IMR-90 (cell line): ENCODE results near the gene MRPL20. TPM values are rescaled to one million over a fixed set of nuclear protein-coding genes. Genes with fewer than 3 reads are reported as not detected.

Source experiments
- ATAC-seq: fragments of 200-7000 bp; cut with Tn5 transposase; 2 replicates; pipeline ENCODE4 v1.9.1; 2020; ENCODE audit warnings: low read depth, mild to moderate bottlenecking, moderate library complexity
- BruUV-seq: library from RNA; stranded (reverse); fragments of 400-500 nt; replicated peaks from 2 replicates; lab custom pipeline; 2021; lab: Mats Ljungman, UMichigan
- CTCF ChIA-PET: fragments of 300-600 bp; formaldehyde crosslinking; extraction: SDS; loops from one replicate; lab custom pipeline; 2021; ENCODE audit warnings: antibody characterized with exemption; lab: Yijun Ruan, JAX
- POLR2A ChIA-PET: fragments of 300-600 bp; sonication (Branson Sonifier 250); formaldehyde crosslinking; loops from one replicate; lab custom pipeline; 2022; ENCODE audit warnings: antibody characterized with exemption; ENCODE audit not compliant: unreplicated experiment; lab: Charles Lee
- DNase-seq: peaks from one replicate; pipeline ENCODE4 v3.0.0; 2013
- H2AFZ ChIP-seq: replicated peaks from 2 replicates; pipeline ENCODE3; 2013; ENCODE audit warnings: low read length, mild to moderate bottlenecking; ENCODE audit not compliant: poor library complexity
- H2AK5ac ChIP-seq: 2 replicates; pipeline ENCODE4 v1.6.1; 2013; ENCODE audit warnings: low read depth, low read length, inconsistent platforms
- H2AK9ac ChIP-seq: replicated peaks from 2 replicates; pipeline ENCODE3; 2013; ENCODE audit warnings: mild to moderate bottlenecking, low read depth, low read length, moderate library complexity; ENCODE audit not compliant: poor library complexity
- H2BK120ac ChIP-seq: 2 replicates; pipeline ENCODE4 v1.6.1; 2013; ENCODE audit warnings: low read depth, low read length, inconsistent platforms
- H2BK15ac ChIP-seq: 3 replicates; pipeline ENCODE4 v1.6.1; 2013; ENCODE audit warnings: low read depth, low read length, inconsistent platforms
- H2BK20ac ChIP-seq: 2 replicates; pipeline ENCODE4 v1.6.1; 2013; ENCODE audit warnings: low read depth, mild to moderate bottlenecking, inconsistent platforms, low read length, moderate library complexity
- H2BK5ac ChIP-seq: 2 replicates; pipeline ENCODE4 v1.6.1; 2013; ENCODE audit warnings: mild to moderate bottlenecking, low read depth, low read length, inconsistent platforms; ENCODE audit not compliant: poor library complexity, severe bottlenecking
- H3K14ac ChIP-seq: replicated peaks from 2 replicates; pipeline ENCODE4 v1.6.1; 2013; ENCODE audit warnings: low read depth, low read length, inconsistent platforms
- H3K18ac ChIP-seq: 2 replicates; pipeline ENCODE4 v1.6.1; 2013; ENCODE audit warnings: low read depth, low read length, control low read depth
- H3K23ac ChIP-seq: 2 replicates; pipeline ENCODE4 v1.6.1; 2013; ENCODE audit warnings: low read depth, low read length, inconsistent platforms
- H3K27ac ChIP-seq: 2 replicates; pipeline ENCODE4 v1.5.1; 2013; ENCODE audit warnings: mild to moderate bottlenecking, control low read depth, low read length; ENCODE audit not compliant: insufficient read depth
- H3K27me3 ChIP-seq: 2 replicates; pipeline ENCODE4 v1.6.1; 2013; ENCODE audit warnings: low read length; ENCODE audit not compliant: control insufficient read depth, insufficient read depth
- H3K36me3 ChIP-seq: 2 replicates; pipeline ENCODE4 v1.6.1; 2013; ENCODE audit warnings: low read length, mixed read lengths; ENCODE audit not compliant: control insufficient read depth, insufficient read depth
- H3K4ac ChIP-seq: 2 replicates; pipeline ENCODE4 v1.6.1; 2013; ENCODE audit warnings: low read depth, low read length, inconsistent platforms
- H3K4me1 ChIP-seq: 2 replicates; pipeline ENCODE4 v1.6.1; 2013; ENCODE audit warnings: low read length, mixed read lengths; ENCODE audit not compliant: control insufficient read depth, insufficient read depth
- H3K4me2 ChIP-seq: 2 replicates; pipeline ENCODE4 v1.6.1; 2013; ENCODE audit warnings: low read depth, mild to moderate bottlenecking, control low read depth, low read length, moderate library complexity
- H3K4me3 ChIP-seq: 2 replicates; pipeline ENCODE4 v1.5.1; 2013; ENCODE audit warnings: low read depth, mild to moderate bottlenecking, control low read depth, low read length, moderate library complexity; ENCODE audit not compliant: insufficient read depth
- H3K56ac ChIP-seq: 2 replicates; pipeline ENCODE4 v1.6.1; 2013; ENCODE audit warnings: low read length, inconsistent platforms; ENCODE audit not compliant: insufficient read depth; ENCODE audit errors: extremely low read depth
- H3K79me1 ChIP-seq, 2 experiments: 2 replicates each; pipeline ENCODE4 v1.6.1; 2013; ENCODE audit warnings: low read length in 2 of 2, inconsistent platforms in 1 of 2, low read depth in 1 of 2
- H3K9ac ChIP-seq: 2 replicates; pipeline ENCODE4 v1.6.1; 2013; ENCODE audit warnings: low read depth, low read length, control low read depth
- H3K9me1 ChIP-seq: 2 replicates; pipeline ENCODE4 v1.6.1; 2013; ENCODE audit warnings: low read length, inconsistent platforms; ENCODE audit not compliant: insufficient read depth
- H3K9me3 ChIP-seq: 2 replicates; pipeline ENCODE4 v1.6.1; 2013; ENCODE audit warnings: low read length; ENCODE audit not compliant: control insufficient read depth, insufficient read depth
- H4K20me1 ChIP-seq: 2 replicates; pipeline ENCODE4 v1.6.1; 2013; ENCODE audit warnings: low read length, inconsistent platforms; ENCODE audit not compliant: insufficient read depth
- H4K5ac ChIP-seq: 2 replicates; pipeline ENCODE4 v1.6.1; 2013; ENCODE audit warnings: mild to moderate bottlenecking, low read depth, low read length, control low read depth
- H4K8ac ChIP-seq, 2 experiments: 2 replicates each; pipeline ENCODE4 v1.6.1; 2013; ENCODE audit warnings: low read depth in 2 of 2, low read length in 2 of 2, control low read depth in 1 of 2, inconsistent platforms in 1 of 2
- H4K91ac ChIP-seq: 2 replicates; pipeline ENCODE4 v1.6.1; 2013; ENCODE audit warnings: low read depth, low read length, inconsistent platforms; ENCODE audit not compliant: insufficient read depth
- CEBPB ChIP-seq: IDR thresholded peaks from 2 replicates; pipeline ENCODE4 v1.6.1; 2012; ENCODE audit warnings: low read depth, low read length, improper control_type of control experiment
- CHD1 ChIP-seq: IDR thresholded peaks from 2 replicates; pipeline ENCODE4 v1.6.1; 2012; ENCODE audit warnings: low read depth, low read length, improper control_type of control experiment
- SMC3 ChIP-seq: fragments of 150-350 bp; IDR thresholded peaks from 2 replicates; pipeline ENCODE4 v1.6.1; 2016; ENCODE audit warnings: low read depth, mild to moderate bottlenecking, antibody characterized with exemption, low read length, moderate library complexity
- WGBS, 2 experiments: methylation state at CpG; one replicate each; pipeline versions ENCODE4 v1.1.5 to v1.1.7; 2013; ENCODE audit warnings: missing lambda C conversion rate in 2 of 2; ENCODE audit not compliant: insufficient read length in 1 of 2; ENCODE audit errors: extremely low coverage in 2 of 2; 5-methylcytosine and 5-hydroxymethylcytosine counted together
- dilution Hi-C: fragments of 300-500 bp; cut with HindIII; formaldehyde crosslinking; loops from one replicate; pipeline ENCODE4 v1.14.3; 2018; ENCODE audit warnings: low sequenced_read_pairs; ENCODE audit not compliant: unreplicated experiment
- in situ Hi-C: fragments of 300-500 bp; cut with MboI; formaldehyde crosslinking; loops from 3 replicates; pipeline ENCODE4 v1.14.3; 2019; ENCODE audit warnings: low sequenced_read_pairs, inconsistent platforms, mixed read lengths
- intact Hi-C: fragments of 100-400 bp; cut with micrococcal nuclease; formaldehyde crosslinking; loops from 2 replicates; pipeline ENCODE4 v1.10.0; 2022
- polyA plus RNA-seq, 3 experiments: library from polyadenylated mRNA; depleted of rRNA; stranded (reverse); fragments of >200 nt; gene quantifications; 2 replicates each; pipeline ENCODE4 v1.2.3, GENCODE V29; 2012; ENCODE audit warnings: low replicate concordance in 1 of 3
- total RNA-seq: library from RNA; depleted of rRNA; stranded (reverse); fragments of >200 nt; gene quantifications from 2 replicates; pipeline ENCODE4 v1.2.3, GENCODE V29; 2012

MRPL20 gene
- total and polyA plus RNA-seq, 2 of the 4 experiments (the other 2 are of a cell fraction) = 141 to 157 TPM

DNA sequence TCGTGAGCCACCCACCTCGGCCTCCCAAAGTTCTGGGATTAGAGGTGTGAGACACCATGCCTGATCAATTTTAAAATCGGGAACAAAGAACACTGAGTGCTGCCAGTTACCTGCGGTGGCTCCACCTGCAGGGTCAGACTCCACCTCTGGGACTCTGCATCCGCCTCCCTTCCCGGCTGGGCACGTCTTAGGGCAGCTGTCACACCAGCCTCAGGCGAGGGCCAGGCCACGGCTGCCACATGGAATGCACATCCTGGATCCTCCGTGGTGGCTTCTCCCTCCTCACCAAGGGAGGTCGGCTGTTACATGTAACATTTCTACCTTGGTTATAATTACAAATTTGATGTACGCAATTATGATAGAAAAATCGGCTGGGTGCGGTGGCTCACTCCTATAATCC lies 42.8 kb downstream of the MRPL20 start:
- no peaks in the 10 kb centered on the region for H4K20me1 ChIP-seq
- no peak overlapping the region for H2BK20ac ChIP-seq
- H4K8ac ChIP-seq = no peak overlapping the region
- no peak overlapping the region for H3K9ac ChIP-seq
- H4K91ac ChIP-seq = no peak overlapping the region
- no peak overlapping the region for H3K56ac ChIP-seq
- H3K18ac ChIP-seq = no peak overlapping the region
- 82% methylated on average over 3 of the region's 14 CpGs; no CpG with 5 or more reads in 1 of the 2 experiments for WGBS, 2 experiments
- no peak for ATAC-seq
- H2BK15ac ChIP-seq = no peak overlapping the region
- no peak overlapping the region for H4K5ac ChIP-seq
- dilution Hi-C loops (no loop called here), in situ Hi-C loops (no loop called here), intact Hi-C loops (no loop called here)
- no peaks in the 10 kb centered on the region for H3K27me3 ChIP-seq
- no peak overlapping the region for H3K14ac ChIP-seq
- no peak overlapping the region for H2BK120ac ChIP-seq
- H3K9me3 ChIP-seq = no peaks in the 10 kb centered on the region
- no TSS peak for BruUV-seq
- H2AK9ac ChIP-seq = no peak overlapping the region
- TF ChIP-seq SMC3 (no peak), CHD1 (no peak), CEBPB (no peak)
- H3K23ac ChIP-seq = no peak overlapping the region
- ChIA-PET CTCF (no interaction called here), POLR2A (no interaction called here)
- no peak overlapping the region for H3K27ac ChIP-seq
- no peak overlapping the region for H2BK5ac ChIP-seq
- H3K4me3 ChIP-seq = no peak overlapping the region
- H3K36me3 ChIP-seq = no peaks in the 10 kb centered on the region
- H2AK5ac ChIP-seq = no peak overlapping the region; the same call in 1 of the 2 replicates
- peaks cover 4 to 25% of the 10 kb centered on the region in 2 experiments; a peak in 3 of 4 replicates for H3K79me1 ChIP-seq
- H3K4ac ChIP-seq = no peak overlapping the region
- H2AFZ ChIP-seq = no peak overlapping the region
- H3K4me1 ChIP-seq = peaks cover 24% of the 10 kb centered on the region
- peaks cover 15% of the 10 kb centered on the region for H3K9me1 ChIP-seq
- no peak overlapping the region for H3K4me2 ChIP-seq
- no peak for DNase-seq
